ENCODE measurements around the gene ABHD1.

DNA sequence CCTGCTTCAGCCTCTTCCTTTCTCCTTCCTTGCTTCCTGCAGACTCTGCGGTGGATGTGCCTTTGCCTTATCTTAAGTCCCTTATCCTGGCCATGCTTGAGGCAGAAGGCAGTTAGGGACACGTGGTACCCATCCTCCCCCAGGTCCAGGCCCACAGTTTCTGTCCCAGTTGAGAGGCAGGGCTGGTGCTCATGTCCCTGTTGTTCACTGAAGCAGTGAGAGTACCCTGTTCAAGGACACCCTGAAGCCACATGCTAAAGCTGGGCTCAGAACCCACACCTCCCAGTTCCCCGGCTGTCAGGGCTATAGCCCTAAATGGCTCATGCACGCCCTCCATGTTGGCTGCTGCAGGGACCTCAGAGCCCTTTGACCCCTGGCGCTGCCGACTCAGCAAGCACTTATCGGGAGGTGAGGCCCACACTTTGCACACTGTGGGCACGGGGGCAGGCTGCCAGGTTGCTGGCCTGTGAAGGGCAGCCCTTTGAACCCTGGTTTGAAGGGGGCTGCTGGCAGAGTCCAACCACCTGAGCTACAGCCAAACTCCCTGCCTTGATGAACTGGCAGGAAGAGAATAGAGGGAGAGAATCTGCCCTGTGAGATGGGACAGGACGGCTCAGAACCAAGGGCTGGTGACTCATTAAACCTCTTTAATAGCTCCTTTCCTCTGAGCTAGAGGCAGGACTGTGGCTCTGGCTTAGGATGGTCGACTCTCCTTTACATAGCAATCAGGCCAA lies 30.8 kb upstream of the ABHD1 start:
- TF ChIP-seq, protein P1, sequence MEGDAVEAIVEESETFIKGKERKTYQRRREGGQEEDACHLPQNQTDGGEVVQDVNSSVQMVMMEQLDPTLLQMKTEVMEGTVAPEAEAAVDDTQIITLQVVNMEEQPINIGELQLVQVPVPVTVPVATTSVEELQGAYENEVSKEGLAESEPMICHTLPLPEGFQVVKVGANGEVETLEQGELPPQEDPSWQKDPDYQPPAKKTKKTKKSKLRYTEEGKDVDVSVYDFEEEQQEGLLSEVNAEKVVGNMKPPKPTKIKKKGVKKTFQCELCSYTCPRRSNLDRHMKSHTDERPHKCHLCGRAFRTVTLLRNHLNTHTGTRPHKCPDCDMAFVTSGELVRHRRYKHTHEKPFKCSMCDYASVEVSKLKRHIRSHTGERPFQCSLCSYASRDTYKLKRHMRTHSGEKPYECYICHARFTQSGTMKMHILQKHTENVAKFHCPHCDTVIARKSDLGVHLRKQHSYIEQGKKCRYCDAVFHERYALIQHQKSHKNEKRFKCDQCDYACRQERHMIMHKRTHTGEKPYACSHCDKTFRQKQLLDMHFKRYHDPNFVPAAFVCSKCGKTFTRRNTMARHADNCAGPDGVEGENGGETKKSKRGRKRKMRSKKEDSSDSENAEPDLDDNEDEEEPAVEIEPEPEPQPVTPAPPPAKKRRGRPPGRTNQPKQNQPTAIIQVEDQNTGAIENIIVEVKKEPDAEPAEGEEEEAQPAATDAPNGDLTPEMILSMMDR (IDR thresholded peaks at IDR 0.05) = no peak
- no peak for TF ChIP-seq POLR2A (IDR thresholded peaks at IDR 0.05)

Data from adrenal gland (tissue), 5 donors.